NB4 (cell line): ENCODE measurements around the gene COX6A1.

Experiments
- DNase-seq: peaks from one replicate; pipeline ENCODE4 v3.0.0; 2010; ENCODE audit warnings: low read depth
- H3K4me3 ChIP-seq: one replicate; pipeline ENCODE4 v1.5.1; 2011; ENCODE audit warnings: mild to moderate bottlenecking, low read depth, low read length, moderate library complexity
- CTCF ChIP-seq: IDR thresholded peaks from one replicate; pipeline ENCODE4 v1.5.1; 2012; ENCODE audit warnings: low read depth, low read length
- MAX ChIP-seq: IDR thresholded peaks from 2 replicates; pipeline ENCODE4 v1.6.1; 2011; ENCODE audit warnings: low read depth, low read length
- MYC ChIP-seq: IDR thresholded peaks from 2 replicates; pipeline ENCODE4 v1.6.1; 2011; ENCODE audit warnings: low read depth, low read length
- POLR2A ChIP-seq: IDR thresholded peaks from 2 replicates; pipeline ENCODE4 v1.6.1; 2011; ENCODE audit warnings: mild to moderate bottlenecking; ENCODE audit not compliant: insufficient read length; ENCODE audit errors: extremely low read depth

The COX6A1 gene

GRCh38 chr12:120453977-120454376 is 16.1 kb downstream of the COX6A1 start:
- no peak overlapping the region for H3K4me3 ChIP-seq
- TF ChIP-seq MAX (no peak), CTCF (peak; percentile 88), MYC (no peak), POLR2A (no peak)
- DNase-seq: peak; percentile 67

GRCh38 chr12:120455302-120455701 is 17.4 kb downstream of the COX6A1 start:
- TF ChIP-seq MAX: no peak
- TF ChIP-seq MYC: no peak
- TF ChIP-seq CTCF: no peak
- TF ChIP-seq POLR2A: no peak

GRCh38 chr12:120457133-120457532 is 19.2 kb downstream of the COX6A1 start:
- TF ChIP-seq MAX: no peak
- no peak for TF ChIP-seq MYC
- TF ChIP-seq CTCF: peak; percentile 74
- no peak for TF ChIP-seq POLR2A
- no peak overlapping the region for H3K4me3 ChIP-seq
- peak; percentile 63 for DNase-seq

More at GRCh38 chr12:120455302-120455701, 17.4 kb downstream of the COX6A1 start:
- no peak overlapping the region for H3K4me3 ChIP-seq
- DNase-seq: no peak

DNA sequence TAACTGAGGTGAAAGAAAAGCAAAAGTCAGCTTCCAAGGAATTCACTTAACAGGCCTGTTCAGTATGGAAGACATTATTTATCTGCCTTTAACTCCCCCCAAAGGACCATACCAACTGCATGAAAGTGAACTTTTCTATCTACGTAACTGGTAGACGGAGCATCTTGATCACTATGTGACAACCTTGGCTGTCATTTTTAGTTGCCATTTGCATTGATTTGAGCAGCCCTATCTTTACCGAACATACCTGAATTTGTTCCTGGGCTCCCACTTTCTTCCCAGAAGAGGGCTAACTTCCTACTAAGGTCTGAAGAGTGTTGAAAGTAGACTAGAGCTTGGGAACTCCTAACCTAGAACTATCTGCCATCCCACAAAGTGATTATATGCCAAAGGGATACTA is 22.2 kb downstream of the COX6A1 start:
- no peak overlapping the region for H3K4me3 ChIP-seq
- DNase-seq: no peak
- TF ChIP-seq CTCF (no peak), MAX (no peak), MYC (no peak), POLR2A (no peak)

GRCh38 chr12:120462099-120462640 is 24.3 kb downstream of the COX6A1 start:
- no peak for TF ChIP-seq MAX
- no peak for TF ChIP-seq POLR2A
- TF ChIP-seq MYC: no peak
- TF ChIP-seq CTCF: no peak
- no peak for DNase-seq
- H3K4me3 ChIP-seq: no peak overlapping the region
